Hepatocyte (in vitro differentiated cells): ENCODE results near the gene RASD2.

ENCODE experiments used
- CTCF ChIP-seq: fragments of 200-600 bp; sonication (generic); IDR thresholded peaks from 2 replicates; pipeline ENCODE4 v1.5.1; 2016; ENCODE audit warnings: antibody characterized with exemption, mild to moderate bottlenecking; ENCODE audit not compliant: poor library complexity
- EZH2 ChIP-seq: fragments of 200-600 bp; sonication (generic); IDR thresholded peaks from 2 replicates; pipeline ENCODE4 v1.6.1; 2016; ENCODE audit warnings: antibody characterized with exemption, mild to moderate bottlenecking, borderline replicate concordance

- TF ChIP-seq CTCF: no peak
- no peak for TF ChIP-seq EZH2
These were observed 12.7 kb downstream of the RASD2 start for GRCh38 chr22:35553341-35553740.
